ENCODE results near the gene MYL10.

The MYL10 gene

GRCh38 chr7:101629171-101629570 is at the start of gene MYL10:
Gene MYL10, minus strand, starts transcription at chr7:101629296. Its CDS starts 178 bp downstream, at chr7:101629118.
- DNase-seq: no peak

GRCh38 chr7:101678658-101679057 is 49.6 kb upstream of the MYL10 start:
- no peak for DNase-seq

- DNase-seq: no peak
Measured at GRCh38 chr7:101677797-101678479, 48.8 kb upstream of the MYL10 start.

GRCh38 chr7:101677391-101677790 is 48.3 kb upstream of the MYL10 start:
- no peak for DNase-seq

- no peak for DNase-seq
Measured at GRCh38 chr7:101676956-101677355, 47.9 kb upstream of the MYL10 start.

- no peak for DNase-seq
Measured at GRCh38 chr7:101676062-101676598, 47.0 kb upstream of the MYL10 start.

GRCh38 chr7:101674439-101674838 is 45.3 kb upstream of the MYL10 start:
- no peak for DNase-seq

- DNase-seq: no peak
Measured at GRCh38 chr7:101673951-101674350, 44.9 kb upstream of the MYL10 start.

- no peak for DNase-seq
Measured at GRCh38 chr7:101673315-101673714, 44.2 kb upstream of the MYL10 start.

- DNase-seq: no peak
Measured at GRCh38 chr7:101671371-101672356, 42.6 kb upstream of the MYL10 start.

- no peak for DNase-seq
Measured at GRCh38 chr7:101669307-101669706, 40.2 kb upstream of the MYL10 start.

- DNase-seq: no peak
Measured at GRCh38 chr7:101668726-101669125, 39.6 kb upstream of the MYL10 start.

- no peak for DNase-seq
Measured at GRCh38 chr7:101667920-101668319, 38.8 kb upstream of the MYL10 start.

GRCh38 chr7:101667399-101667798 is 38.3 kb upstream of the MYL10 start:
- no peak for DNase-seq

- DNase-seq: no peak
Measured at GRCh38 chr7:101666741-101667140, 37.6 kb upstream of the MYL10 start.

GRCh38 chr7:101666293-101666692 is 37.2 kb upstream of the MYL10 start:
- no peak for DNase-seq

GRCh38 chr7:101664893-101665471 is 35.9 kb upstream of the MYL10 start:
- DNase-seq: no peak

- DNase-seq: no peak
Measured at GRCh38 chr7:101664436-101664835, 35.3 kb upstream of the MYL10 start.

GRCh38 chr7:101663747-101664146 is 34.7 kb upstream of the MYL10 start:
- DNase-seq: no peak

- no peak for DNase-seq
Measured at GRCh38 chr7:101662447-101662998, 33.4 kb upstream of the MYL10 start.

- DNase-seq: no peak
Measured at GRCh38 chr7:101659706-101660105, 30.6 kb upstream of the MYL10 start.

GRCh38 chr7:101657171-101657570 is 28.1 kb upstream of the MYL10 start:
- no peak for DNase-seq

- DNase-seq: no peak
Measured at GRCh38 chr7:101651112-101651511, 22.0 kb upstream of the MYL10 start.

Data from GDM1 (cell line).